Measurements from ENCODE around the gene NFIA. TPM values are rescaled to one million over a fixed set of nuclear protein-coding genes. Genes with fewer than 3 reads are reported as not detected.

Gene NFIA
- total RNA-seq, 1 experiment from 2014 or later: 0.35 TPM

DNA sequence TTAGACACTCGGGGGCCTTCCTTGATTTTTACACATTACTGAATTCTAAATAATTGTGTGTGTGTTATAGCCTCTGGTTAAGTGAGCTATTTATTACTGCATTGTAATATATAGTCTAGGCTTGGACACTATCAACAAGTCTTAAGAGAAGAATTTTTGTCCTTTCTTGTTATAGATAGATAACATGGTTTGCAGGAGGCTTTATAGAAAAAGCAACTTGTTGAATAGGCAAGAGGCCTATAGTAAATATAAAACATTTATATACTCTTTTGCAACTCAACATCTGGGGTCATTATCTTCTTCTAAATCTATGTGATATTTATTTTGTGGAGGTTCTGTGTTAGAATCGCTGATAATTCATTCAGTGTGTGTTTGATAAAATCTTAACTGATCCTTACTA, 293.8 kb downstream of the NFIA start:
- H3K23ac ChIP-seq (ENCODE audit: insufficient read length, low read depth, low read length): no peak overlapping the region

More for the DNA sequence above, 293.8 kb downstream of the NFIA start:
- TF ChIP-seq, protein P1, sequence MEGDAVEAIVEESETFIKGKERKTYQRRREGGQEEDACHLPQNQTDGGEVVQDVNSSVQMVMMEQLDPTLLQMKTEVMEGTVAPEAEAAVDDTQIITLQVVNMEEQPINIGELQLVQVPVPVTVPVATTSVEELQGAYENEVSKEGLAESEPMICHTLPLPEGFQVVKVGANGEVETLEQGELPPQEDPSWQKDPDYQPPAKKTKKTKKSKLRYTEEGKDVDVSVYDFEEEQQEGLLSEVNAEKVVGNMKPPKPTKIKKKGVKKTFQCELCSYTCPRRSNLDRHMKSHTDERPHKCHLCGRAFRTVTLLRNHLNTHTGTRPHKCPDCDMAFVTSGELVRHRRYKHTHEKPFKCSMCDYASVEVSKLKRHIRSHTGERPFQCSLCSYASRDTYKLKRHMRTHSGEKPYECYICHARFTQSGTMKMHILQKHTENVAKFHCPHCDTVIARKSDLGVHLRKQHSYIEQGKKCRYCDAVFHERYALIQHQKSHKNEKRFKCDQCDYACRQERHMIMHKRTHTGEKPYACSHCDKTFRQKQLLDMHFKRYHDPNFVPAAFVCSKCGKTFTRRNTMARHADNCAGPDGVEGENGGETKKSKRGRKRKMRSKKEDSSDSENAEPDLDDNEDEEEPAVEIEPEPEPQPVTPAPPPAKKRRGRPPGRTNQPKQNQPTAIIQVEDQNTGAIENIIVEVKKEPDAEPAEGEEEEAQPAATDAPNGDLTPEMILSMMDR (conservative IDR thresholded peaks at IDR 0.05): no peak
- H3K14ac ChIP-seq (ENCODE audit: insufficient read depth, low read length): no peak overlapping the region
- no peak overlapping the region for H3T11ph ChIP-seq (ENCODE audit: low read length)
- H3K4me1 ChIP-seq (ENCODE audit: insufficient read depth, low read length): no peaks in the 10 kb centered on the region
- no peak for DNase-seq
- H3K27ac ChIP-seq (ENCODE audit: insufficient read length, low read depth, low read length): no peak overlapping the region
- Mint-ChIP-seq H3K27me3 (ENCODE audit: low read depth) (peaks cover 1% of the 10 kb centered on the region; the same call in 1 of the 2 replicates), H3K9me3 (no peaks in the 10 kb centered on the region), H3K4me1 (no peaks in the 10 kb centered on the region), H3K27ac (no peak overlapping the region), H3K4me3 (no peak overlapping the region), H3K36me3 (ENCODE audit: insufficient read depth in 1 of 3, low read depth in 3 of 3) (no peaks in the 10 kb centered on the region)
- no peak overlapping the region for H2BK120ac ChIP-seq (ENCODE audit: low read depth, low read length, poor library complexity, severe bottlenecking)
- no peak overlapping the region for H3K18ac ChIP-seq (ENCODE audit: insufficient read length, low read depth, low read length)
- no peak overlapping the region for H2BK5ac ChIP-seq (ENCODE audit: insufficient read length, low read length)
- H3K79me2 ChIP-seq (ENCODE audit: insufficient read depth, low read length): no peaks in the 10 kb centered on the region
- H3K27me3 ChIP-seq (ENCODE audit: insufficient read depth, low read length): no peaks in the 10 kb centered on the region
- H3K9ac ChIP-seq (ENCODE audit: extremely low read depth, insufficient read length, low read length): no peak overlapping the region
- no peak overlapping the region for H2BK15ac ChIP-seq (ENCODE audit: low read depth, low read length)
- H2BK20ac ChIP-seq (ENCODE audit: low read depth, low read length, poor library complexity, severe bottlenecking): no peak overlapping the region
- WGBS (ENCODE audit: extremely low coverage, insufficient read length, low lambda C conversion rate): no CpG with 5 or more reads among the region's 2 CpGs
- H2AK5ac ChIP-seq (ENCODE audit: insufficient read length, low read length): no peak overlapping the region
- no peak overlapping the region for H2AFZ ChIP-seq (ENCODE audit: low read length)
- no peaks in the 10 kb centered on the region for H3K79me1 ChIP-seq (ENCODE audit: insufficient read depth, low read depth, low read length, poor library complexity, severe bottlenecking)
- no peak overlapping the region for H4K8ac ChIP-seq (replicated peaks; ENCODE audit: insufficient read length, low read depth, low read length)
- no peak overlapping the region for H2BK12ac ChIP-seq (ENCODE audit: insufficient read length, low read depth, low read length)
- H4K5ac ChIP-seq (ENCODE audit: insufficient read length, low read depth, low read length): no peak overlapping the region
- no peak overlapping the region for H3K4ac ChIP-seq (ENCODE audit: low read depth, low read length)
- no peak overlapping the region for H3K56ac ChIP-seq (ENCODE audit: insufficient read length, low read depth, low read length)
- no peaks in the 10 kb centered on the region for H3K23me2 ChIP-seq (ENCODE audit: insufficient read length, low read depth, low read length, poor library complexity, severe bottlenecking)
- H3K4me2 ChIP-seq (ENCODE audit: insufficient read depth, insufficient read length, low read length): no peak overlapping the region
- H4K20me1 ChIP-seq (ENCODE audit: control insufficient read depth, insufficient read depth, insufficient read length): no peaks in the 10 kb centered on the region
- H3K9me3 ChIP-seq (ENCODE audit: control insufficient read depth, low read depth, low read length): no peaks in the 10 kb centered on the region
- H4K91ac ChIP-seq (ENCODE audit: insufficient read length, low read depth, low read length): no peak overlapping the region

Measured in H9 (cell line).